ENCODE results near the gene WNT2B.

Gene WNT2B

GRCh38 chr1:112513112-112513870, 4.5 kb downstream of the WNT2B start:
- in situ Hi-C loops (cut with HindIII; ENCODE audit: low sequenced_read_pairs): no loop called here
- H3K4me3 ChIP-seq (ENCODE audit: low read depth, low read length): no peak overlapping the region
- DNase-seq (ENCODE audit: low read depth): no peak
- no peak for TF ChIP-seq CTCF (IDR thresholded peaks at IDR 0.05; ENCODE audit: low read depth, low read length, missing control alignments)

GRCh38 chr1:112514901-112515300, 6.1 kb downstream of the WNT2B start:
- in situ Hi-C loops (cut with HindIII; ENCODE audit: low sequenced_read_pairs): no loop called here
- TF ChIP-seq CTCF (IDR thresholded peaks at IDR 0.05; ENCODE audit: low read depth, low read length, missing control alignments): no peak
- DNase-seq (ENCODE audit: low read depth): no peak
- no peak overlapping the region for H3K4me3 ChIP-seq (ENCODE audit: low read depth, low read length)

DNA sequence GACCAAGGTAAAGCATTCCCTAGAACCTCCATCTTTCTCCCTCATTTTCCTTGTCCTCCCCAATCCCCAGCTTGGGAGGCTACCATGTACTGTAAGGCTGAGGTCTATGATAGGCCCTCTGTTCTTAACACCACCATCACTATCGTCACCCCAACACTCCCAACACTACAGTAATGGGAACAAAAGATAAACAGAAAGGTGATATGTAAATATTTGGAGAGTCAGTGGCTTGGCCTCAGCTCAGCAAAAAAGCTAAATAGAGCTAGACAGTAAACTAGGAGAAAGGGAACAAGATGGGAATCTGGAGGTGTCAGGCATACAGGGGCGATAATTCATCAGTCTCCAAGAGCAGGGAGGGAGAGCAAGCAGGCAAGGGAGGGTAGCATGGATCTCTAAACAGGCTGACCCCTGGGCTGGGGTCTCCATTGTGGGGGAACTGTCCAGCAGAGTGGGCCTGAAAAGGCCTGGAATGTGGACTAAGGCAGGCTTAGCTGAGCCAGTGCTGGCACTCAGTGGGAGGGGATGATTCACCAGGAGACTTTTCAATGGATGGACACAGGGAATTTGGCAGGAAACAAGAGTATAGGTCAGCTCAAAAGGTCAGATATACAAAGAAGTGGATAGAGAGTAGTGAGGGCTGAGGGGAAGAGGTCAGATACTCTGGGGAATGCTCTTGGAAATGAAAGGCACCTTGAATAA, 6.7 kb downstream of the WNT2B start:
- peak; percentile 76 for DNase-seq (ENCODE audit: low read depth)
- no peak overlapping the region for H3K4me3 ChIP-seq (ENCODE audit: low read depth, low read length)
- no peak for TF ChIP-seq CTCF (IDR thresholded peaks at IDR 0.05; ENCODE audit: low read depth, low read length, missing control alignments)
- in situ Hi-C loops (cut with HindIII; ENCODE audit: low sequenced_read_pairs): no loop called here

- no peak for DNase-seq (ENCODE audit: low read depth)
- TF ChIP-seq CTCF (IDR thresholded peaks at IDR 0.05; ENCODE audit: low read depth, low read length, missing control alignments): no peak
- H3K4me3 ChIP-seq (ENCODE audit: low read depth, low read length): no peak overlapping the region
- in situ Hi-C loops (cut with HindIII; ENCODE audit: low sequenced_read_pairs): no loop called here
Observed at GRCh38 chr1:112516141-112516540, 7.4 kb downstream of the WNT2B start.

GRCh38 chr1:112517231-112517630, 8.5 kb downstream of the WNT2B start:
- in situ Hi-C loops (cut with HindIII; ENCODE audit: low sequenced_read_pairs): no loop called here
- H3K4me3 ChIP-seq (ENCODE audit: low read depth, low read length): no peak overlapping the region
- no peak for DNase-seq (ENCODE audit: low read depth)
- no peak for TF ChIP-seq CTCF (IDR thresholded peaks at IDR 0.05; ENCODE audit: low read depth, low read length, missing control alignments)

GRCh38 chr1:112517646-112518045, 8.9 kb downstream of the WNT2B start:
- DNase-seq (ENCODE audit: low read depth): no peak
- in situ Hi-C loops (cut with HindIII; ENCODE audit: low sequenced_read_pairs): no loop called here
- TF ChIP-seq CTCF (IDR thresholded peaks at IDR 0.05; ENCODE audit: low read depth, low read length, missing control alignments): no peak
- H3K4me3 ChIP-seq (ENCODE audit: low read depth, low read length): no peak overlapping the region

Measured in astrocyte of the cerebellum (primary cell).